B cell (primary cell): ENCODE measurements around the gene FCN2.

Experiments
- CTCF ChIP-seq: fragments of 200-600 bp; IDR thresholded peaks from one replicate; pipeline ENCODE4 v1.8.0; 2022; ENCODE audit warnings: antibody characterized with exemption, mild to moderate bottlenecking
- EZH2 ChIP-seq: IDR thresholded peaks from 2 replicates; pipeline ENCODE4 v1.6.1; 2012; ENCODE audit warnings: borderline replicate concordance, low read depth, mild to moderate bottlenecking, moderate library complexity, low read length; ENCODE audit not compliant: insufficient read depth, poor library complexity, severe bottlenecking

GRCh38 chr9:134843740-134844139, 36.9 kb upstream of the FCN2 start:
- no peak for TF ChIP-seq CTCF
- no peak for TF ChIP-seq EZH2
